Suprapubic skin (tissue), 3 donors: ENCODE data around the gene EXOC6.

Experiments
- POLR2A ChIP-seq, 2 donors: fragments of 450-650 bp; IDR thresholded peaks; one replicate each; pipeline ENCODE4 v1.6.1; 2017; ENCODE audit warnings: antibody characterized with exemption in 2 of 2, mild to moderate bottlenecking in 2 of 2, moderate library complexity in 2 of 2
- TF ChIP-seq, protein P1 (sequence below), 2 donors: fragments of 200-600 bp in 1 of 2; fragments of 450-650 bp in 1 of 2; sonication (generic) in 1 of 2; IDR thresholded peaks; one replicate each; pipeline ENCODE4 v1.5.1; 2016 to 2019; ENCODE audit warnings: antibody characterized with exemption in 2 of 2, mild to moderate bottlenecking in 1 of 2, moderate library complexity in 1 of 2

- TF ChIP-seq, protein P1, sequence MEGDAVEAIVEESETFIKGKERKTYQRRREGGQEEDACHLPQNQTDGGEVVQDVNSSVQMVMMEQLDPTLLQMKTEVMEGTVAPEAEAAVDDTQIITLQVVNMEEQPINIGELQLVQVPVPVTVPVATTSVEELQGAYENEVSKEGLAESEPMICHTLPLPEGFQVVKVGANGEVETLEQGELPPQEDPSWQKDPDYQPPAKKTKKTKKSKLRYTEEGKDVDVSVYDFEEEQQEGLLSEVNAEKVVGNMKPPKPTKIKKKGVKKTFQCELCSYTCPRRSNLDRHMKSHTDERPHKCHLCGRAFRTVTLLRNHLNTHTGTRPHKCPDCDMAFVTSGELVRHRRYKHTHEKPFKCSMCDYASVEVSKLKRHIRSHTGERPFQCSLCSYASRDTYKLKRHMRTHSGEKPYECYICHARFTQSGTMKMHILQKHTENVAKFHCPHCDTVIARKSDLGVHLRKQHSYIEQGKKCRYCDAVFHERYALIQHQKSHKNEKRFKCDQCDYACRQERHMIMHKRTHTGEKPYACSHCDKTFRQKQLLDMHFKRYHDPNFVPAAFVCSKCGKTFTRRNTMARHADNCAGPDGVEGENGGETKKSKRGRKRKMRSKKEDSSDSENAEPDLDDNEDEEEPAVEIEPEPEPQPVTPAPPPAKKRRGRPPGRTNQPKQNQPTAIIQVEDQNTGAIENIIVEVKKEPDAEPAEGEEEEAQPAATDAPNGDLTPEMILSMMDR (IDR thresholded peaks at IDR 0.05), result no peak
- TF ChIP-seq POLR2A (IDR thresholded peaks at IDR 0.05), result no peak
Measured at GRCh38 chr10:93081318-93081717, 233.0 kb downstream of the EXOC6 start.
